Endothelial cell of umbilical vein (primary cell): Measurements from ENCODE around the gene NEMP2.

Source experiments
- EZH2 ChIP-seq: IDR thresholded peaks from 2 replicates; pipeline ENCODE4 v1.6.1; 2012; ENCODE audit warnings: borderline replicate concordance, low read depth, mild to moderate bottlenecking, moderate library complexity, low read length, inconsistent platforms; ENCODE audit not compliant: severe bottlenecking
- POLR2A ChIP-seq: IDR thresholded peaks from 2 replicates; pipeline ENCODE4 v1.6.1; 2012; ENCODE audit warnings: low read depth, mild to moderate bottlenecking, control low read depth, low read length
- POLR2AphosphoS5 ChIP-seq: IDR thresholded peaks from 2 replicates; pipeline ENCODE4 v1.6.1; 2012; ENCODE audit warnings: low read depth, mild to moderate bottlenecking, control low read depth, low read length, moderate library complexity; ENCODE audit not compliant: insufficient read depth
- TF ChIP-seq, protein P1 (sequence below), 2 donors: IDR thresholded peaks; 1 replicate in 1 of 2; 2 replicates in 1 of 2; pipeline ENCODE4 v1.5.1; 2011; ENCODE audit warnings: low read length in 2 of 2, mild to moderate bottlenecking in 2 of 2, moderate library complexity in 2 of 2, control low read depth in 1 of 2, inconsistent platforms in 1 of 2, low read depth in 1 of 2; ENCODE audit not compliant: insufficient read depth in 1 of 2; ENCODE audit errors: extremely low read depth in 1 of 2

DNA sequence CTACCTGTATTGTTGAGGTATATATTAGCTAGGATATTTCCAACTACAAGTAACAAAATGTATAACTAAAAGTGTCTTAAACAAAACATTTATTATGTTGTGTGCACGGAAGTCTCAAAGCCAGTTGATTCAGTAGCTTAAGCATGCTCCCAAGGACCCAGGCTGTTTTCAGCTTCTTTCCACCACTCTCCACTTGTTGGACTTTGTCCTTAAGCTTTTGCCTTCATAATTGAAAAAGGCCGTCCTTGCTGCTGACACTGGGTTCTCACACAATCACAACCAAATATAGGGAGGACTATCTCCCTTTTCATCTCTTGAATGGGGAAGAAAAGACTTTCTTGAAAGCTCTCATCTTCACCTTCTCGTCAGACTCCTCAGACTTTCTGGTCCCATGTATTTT lies 12.2 kb upstream of the NEMP2 start:
- TF ChIP-seq, protein P1, sequence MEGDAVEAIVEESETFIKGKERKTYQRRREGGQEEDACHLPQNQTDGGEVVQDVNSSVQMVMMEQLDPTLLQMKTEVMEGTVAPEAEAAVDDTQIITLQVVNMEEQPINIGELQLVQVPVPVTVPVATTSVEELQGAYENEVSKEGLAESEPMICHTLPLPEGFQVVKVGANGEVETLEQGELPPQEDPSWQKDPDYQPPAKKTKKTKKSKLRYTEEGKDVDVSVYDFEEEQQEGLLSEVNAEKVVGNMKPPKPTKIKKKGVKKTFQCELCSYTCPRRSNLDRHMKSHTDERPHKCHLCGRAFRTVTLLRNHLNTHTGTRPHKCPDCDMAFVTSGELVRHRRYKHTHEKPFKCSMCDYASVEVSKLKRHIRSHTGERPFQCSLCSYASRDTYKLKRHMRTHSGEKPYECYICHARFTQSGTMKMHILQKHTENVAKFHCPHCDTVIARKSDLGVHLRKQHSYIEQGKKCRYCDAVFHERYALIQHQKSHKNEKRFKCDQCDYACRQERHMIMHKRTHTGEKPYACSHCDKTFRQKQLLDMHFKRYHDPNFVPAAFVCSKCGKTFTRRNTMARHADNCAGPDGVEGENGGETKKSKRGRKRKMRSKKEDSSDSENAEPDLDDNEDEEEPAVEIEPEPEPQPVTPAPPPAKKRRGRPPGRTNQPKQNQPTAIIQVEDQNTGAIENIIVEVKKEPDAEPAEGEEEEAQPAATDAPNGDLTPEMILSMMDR (IDR thresholded peaks at IDR 0.05; ENCODE audit: extremely low read depth in 1 of 2, insufficient read depth in 1 of 2, low read depth in 1 of 2, low read length in 2 of 2), result no peak
- TF ChIP-seq POLR2A (no peak), EZH2 (no peak), POLR2AphosphoS5 (no peak)
